ENCODE measurements around the gene GALNT12.

Gene GALNT12

GRCh38 chr9:98855592-98855991 is 48.1 kb downstream of the GALNT12 start:
- no peak for DNase-seq

- DNase-seq, result no peak
These were observed 49.5 kb downstream of the GALNT12 start for GRCh38 chr9:98856982-98857381.

GRCh38 chr9:98859941-98860340 is 52.5 kb downstream of the GALNT12 start:
- no peak for DNase-seq

- DNase-seq, result peak in 40 of 56 donors; percentile 1 to 66 (median 24)
These were observed 53.4 kb downstream of the GALNT12 start for GRCh38 chr9:98860871-98861293.

- no peak for DNase-seq
These were observed 54.5 kb downstream of the GALNT12 start for GRCh38 chr9:98861781-98862504.

GRCh38 chr9:98862936-98863335 is 55.5 kb downstream of the GALNT12 start:
- DNase-seq, result no peak

GRCh38 chr9:98864281-98865174 is 57.1 kb downstream of the GALNT12 start:
- no peak for DNase-seq

GRCh38 chr9:98865284-98865875 is 57.9 kb downstream of the GALNT12 start:
- DNase-seq, result no peak

- no peak for DNase-seq
These were observed 59.1 kb downstream of the GALNT12 start for GRCh38 chr9:98866435-98867102.

- peak in 1 of 56 donors; percentile 0 for DNase-seq
These were observed 59.6 kb downstream of the GALNT12 start for GRCh38 chr9:98867103-98867428.

- peak in 10 of 56 donors; percentile 2 to 24 (median 9) for DNase-seq
These were observed 60.1 kb downstream of the GALNT12 start for GRCh38 chr9:98867429-98868168.

GRCh38 chr9:98869078-98869745 is 61.7 kb downstream of the GALNT12 start:
- no peak for DNase-seq

GRCh38 chr9:98869866-98870265 is 62.4 kb downstream of the GALNT12 start:
- DNase-seq, result no peak

- no peak for DNase-seq
These were observed 63.5 kb downstream of the GALNT12 start for GRCh38 chr9:98870782-98871557.

- DNase-seq, result no peak
These were observed 64.1 kb downstream of the GALNT12 start for GRCh38 chr9:98871558-98872065.

- no peak for DNase-seq
These were observed 66.1 kb downstream of the GALNT12 start for GRCh38 chr9:98873526-98873925.

GRCh38 chr9:98873951-98874371 is 66.5 kb downstream of the GALNT12 start:
- peak in 10 of 56 donors; percentile 1 to 54 (median 14) for DNase-seq

- DNase-seq, result no peak
These were observed 67.3 kb downstream of the GALNT12 start for GRCh38 chr9:98874721-98875255.

- no peak for DNase-seq
These were observed 68.1 kb downstream of the GALNT12 start for GRCh38 chr9:98875536-98875935.

All from nucleus accumbens (tissue), 56 donors.